SK-MEL-5 (cell line): ENCODE data around the gene MICAL2. TPM values are rescaled to one million over a fixed set of nuclear protein-coding genes. Genes with fewer than 3 reads are reported as not detected.

ENCODE experiments used
- DNase-seq: peaks from one replicate; pipeline ENCODE4 v3.0.0-alpha.2; 2016; ENCODE audit warnings: low read depth, low spot score
- in situ Hi-C: cut with HindIII; loops from 2 replicates; pipeline ENCODE4 v1.10.0; 2016; ENCODE audit warnings: low sequenced_read_pairs, high pct_unique_total_duplicates, low pct_unique_long_range_greater_than_20kb
- small RNA-seq, 2 experiments: library from RNA; depleted of rRNA; stranded (forward); fragments of <200 nt; gene quantifications; one replicate each; pipeline ENCODE3, GENCODE V24; 2014
- total RNA-seq: library from RNA; depleted of rRNA; stranded (reverse); fragments of >200 nt; shearing (Covaris generic); gene quantifications from 2 replicates; pipeline ENCODE4 v1.2.3, GENCODE V29; 2014; rRNA removed

The MICAL2 gene
- total RNA-seq, 1 experiment from 2014 or later = 1.2 TPM

DNA sequence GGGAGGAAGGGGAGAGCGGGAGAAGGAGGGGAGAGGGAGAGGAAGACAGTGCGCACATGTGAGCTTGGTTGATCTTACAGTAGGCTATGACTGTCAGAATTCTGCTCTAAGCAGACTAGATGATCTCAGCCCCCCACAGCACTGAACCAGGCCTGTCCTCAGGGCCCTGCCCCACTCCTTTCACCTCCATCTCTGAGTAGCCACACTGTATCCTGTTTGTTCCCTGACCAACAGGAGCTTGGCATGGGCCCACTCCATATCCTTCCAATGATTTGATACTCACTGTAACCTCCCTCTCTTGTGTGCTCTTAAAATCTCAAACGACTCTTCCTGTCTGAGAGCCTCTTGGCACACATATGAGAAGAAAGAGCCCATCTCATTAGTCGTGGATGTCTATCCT, 180.9 kb downstream of the MICAL2 start:
- DNase-seq = no peak
- in situ Hi-C loops = no loop called here

- in situ Hi-C loops = no loop called here
- DNase-seq = no peak
Measured at GRCh38 chr11:12291766-12292165, 181.4 kb downstream of the MICAL2 start.

GRCh38 chr11:12292766-12293165, 182.4 kb downstream of the MICAL2 start:
- DNase-seq = no peak
- in situ Hi-C loops = no loop called here

GRCh38 chr11:12293486-12293885, 183.1 kb downstream of the MICAL2 start:
- in situ Hi-C loops = no loop called here
- DNase-seq = no peak

DNA sequence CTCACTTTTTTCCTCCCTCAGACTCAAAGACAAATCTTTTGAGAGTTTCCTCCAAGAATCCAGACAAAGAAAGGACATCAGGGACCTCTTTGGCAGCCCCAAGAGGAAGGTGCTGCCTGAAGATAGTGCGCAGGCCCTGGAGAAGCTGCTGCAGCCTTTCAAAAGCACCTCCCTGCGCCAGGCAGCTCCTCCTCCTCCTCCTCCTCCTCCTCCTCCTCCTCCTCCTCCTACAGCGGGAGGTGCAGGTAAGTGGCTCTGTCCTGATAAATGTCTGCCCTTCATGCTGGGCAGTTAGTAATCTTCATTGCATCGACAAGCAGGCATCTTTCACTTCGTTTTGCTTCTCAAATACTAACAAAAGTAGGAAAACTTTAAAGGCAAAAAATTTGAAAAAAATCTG, 184.2 kb downstream of the MICAL2 start:
- DNase-seq = no peak
- in situ Hi-C loops = no loop called here

DNA sequence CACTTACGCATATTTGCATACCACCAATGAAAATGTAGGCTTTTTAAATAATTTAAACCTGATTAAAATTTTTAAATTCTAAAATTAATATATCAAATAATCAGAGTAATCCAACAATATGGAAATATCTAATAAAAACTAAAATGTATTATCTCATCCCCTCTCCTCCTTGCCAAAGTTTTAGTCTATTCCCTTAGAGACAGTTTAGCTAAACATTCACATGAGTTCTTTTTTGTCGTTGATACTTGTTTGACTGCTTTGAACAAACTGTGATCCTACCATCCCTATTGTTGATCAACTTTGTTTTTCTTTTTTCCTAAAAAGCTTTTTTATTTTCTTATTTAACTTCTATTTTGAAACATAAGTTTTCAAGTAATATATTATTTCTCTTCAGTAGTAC, 185.6 kb downstream of the MICAL2 start:
- in situ Hi-C loops = no loop called here
- no peak for DNase-seq

DNA sequence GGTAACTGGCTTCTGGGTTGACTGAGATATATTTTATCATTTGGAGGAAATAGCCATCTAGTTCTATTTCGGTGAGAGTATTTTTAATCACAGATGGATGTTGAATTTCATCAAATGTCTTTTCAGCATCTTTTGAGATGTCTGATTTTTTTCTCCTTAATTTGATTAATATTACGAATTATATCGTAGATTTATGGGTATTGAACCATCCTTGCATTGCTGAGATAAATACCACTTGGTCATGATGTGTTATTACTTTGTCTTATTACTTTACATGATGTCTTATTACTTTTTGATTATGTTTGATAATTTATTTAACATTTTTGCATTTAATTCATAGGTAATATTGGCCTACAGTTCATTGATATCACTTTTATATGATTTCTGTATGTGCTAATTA, 188.2 kb downstream of the MICAL2 start:
- in situ Hi-C loops = no loop called here
- DNase-seq = no peak

DNA sequence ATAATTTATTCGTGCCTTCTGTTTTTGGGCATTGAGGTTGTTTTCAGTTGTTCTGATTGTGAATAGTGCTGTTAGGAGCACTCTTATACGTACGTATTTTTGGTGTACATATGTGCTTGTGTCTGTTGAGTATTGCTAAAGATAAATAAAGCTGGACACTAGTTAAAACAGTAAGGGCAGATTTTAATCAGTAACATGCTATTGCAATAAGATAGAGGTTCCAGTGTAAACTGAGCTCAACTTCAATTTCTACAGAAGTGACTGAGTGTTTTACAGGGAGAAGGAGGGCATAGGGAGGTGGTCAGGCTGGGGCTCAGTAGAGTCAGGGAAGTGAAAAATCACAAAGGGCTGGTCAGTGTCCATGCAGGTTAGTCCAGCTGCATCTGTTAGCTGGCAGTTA, 191.0 kb downstream of the MICAL2 start:
- in situ Hi-C loops = no loop called here
- no peak for DNase-seq

- in situ Hi-C loops = no loop called here
- no peak for DNase-seq
Measured at GRCh38 chr11:12303421-12304149, 193.2 kb downstream of the MICAL2 start.

GRCh38 chr11:12306830-12307229, 196.4 kb downstream of the MICAL2 start:
- no peak for DNase-seq
- in situ Hi-C loops = no loop called here

DNA sequence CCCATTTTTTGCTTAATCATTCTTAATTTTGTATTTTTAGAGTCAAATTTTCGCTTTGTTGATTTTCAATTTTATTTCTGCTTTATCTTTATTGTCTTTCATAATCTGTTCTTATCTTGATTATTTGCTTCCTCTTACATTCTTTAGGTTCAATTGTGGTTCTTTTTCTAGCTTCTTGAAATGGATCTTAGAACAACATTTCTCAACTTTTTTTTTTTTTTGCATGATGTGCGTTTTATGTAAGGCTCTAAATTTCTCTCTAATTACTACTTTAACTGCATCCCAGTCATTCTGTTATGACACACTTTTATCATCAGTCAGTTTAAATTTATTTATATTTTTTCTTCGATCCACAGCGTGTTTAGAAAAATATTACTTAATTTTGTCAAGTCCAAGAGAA, 201.7 kb downstream of the MICAL2 start:
- in situ Hi-C loops = no loop called here
- no peak for DNase-seq

Small RNAs within 50 kb of the gene (small RNA-seq; reads per million reads assigned to genes)
- gene MIR6124 = 0 reads per million in 2 experiments

Other genes with a start within 250 kb of the MICAL2 start
- gene DKK3, start 102.0 kb upstream of the MICAL2 start, total RNA-seq = 1.1 and 3.1 TPM in 2 replicates